OCI-LY7 (cell line): ENCODE measurements around the gene NOS2. TPM values are rescaled to one million over a fixed set of nuclear protein-coding genes. Genes with fewer than 3 reads are reported as not detected.

Source experiments
- BruUV-seq: library from RNA; stranded (reverse); fragments of 400-500 nt; replicated peaks from 2 replicates; lab custom pipeline; 2021; lab: Mats Ljungman, UMichigan
- CTCF ChIA-PET: fragments of 300-600 bp; sonication (Branson Sonifier 250); formaldehyde crosslinking; loops from one replicate; lab custom pipeline; 2022; ENCODE audit warnings: antibody characterized with exemption; ENCODE audit not compliant: unreplicated experiment; lab: Charles Lee
- POLR2A ChIA-PET: fragments of 300-600 bp; sonication (Branson Sonifier 250); formaldehyde crosslinking; loops from one replicate; lab custom pipeline; 2022; ENCODE audit warnings: antibody characterized with exemption; lab: Charles Lee
- DNase-seq: peaks from one replicate; pipeline ENCODE4 v3.0.0-alpha.2; 2015; ENCODE audit warnings: low spot score
- H2AFZ ChIP-seq: fragments of 200-600 bp; sonication (generic), shearing (Covaris generic); 2 replicates; pipeline ENCODE4 v1.6.1; 2014; ENCODE audit warnings: mild to moderate bottlenecking, antibody characterized with exemption, low read length, moderate library complexity
- H3K27ac ChIP-seq: fragments of 200-600 bp; sonication (generic); 2 replicates; pipeline ENCODE4 v1.5.1; 2014; ENCODE audit warnings: mixed run types, low read depth, mild to moderate bottlenecking, moderate library complexity, low read length, inconsistent platforms; ENCODE audit not compliant: poor library complexity, severe bottlenecking
- H3K36me3 ChIP-seq: fragments of 200-600 bp; sonication (generic); 2 replicates; pipeline ENCODE4 v1.6.1; 2014; ENCODE audit warnings: mild to moderate bottlenecking, antibody characterized with exemption, low read length, moderate library complexity, mixed read lengths; ENCODE audit not compliant: insufficient read depth
- H3K4me1 ChIP-seq: fragments of 200-600 bp; sonication (generic); 2 replicates; pipeline ENCODE4 v1.5.1; 2014; ENCODE audit warnings: mild to moderate bottlenecking, low read length; ENCODE audit not compliant: insufficient read depth, poor library complexity, severe bottlenecking
- H3K4me2 ChIP-seq: fragments of 200-600 bp; sonication (generic); 2 replicates; pipeline ENCODE4 v1.6.1; 2014; ENCODE audit warnings: mild to moderate bottlenecking, low read length
- H3K4me3 ChIP-seq: fragments of 200-600 bp; sonication (generic); 2 replicates; pipeline ENCODE4 v1.5.1; 2014; ENCODE audit warnings: mild to moderate bottlenecking, low read depth, low read length; ENCODE audit not compliant: poor library complexity, severe bottlenecking
- H3K79me2 ChIP-seq: fragments of 200-600 bp; sonication (generic); 2 replicates; pipeline ENCODE4 v1.6.1; 2016; ENCODE audit warnings: low read depth, mild to moderate bottlenecking, low read length, moderate library complexity, mixed read lengths; ENCODE audit not compliant: insufficient read depth
- H3K9me2 ChIP-seq: fragments of 200-600 bp; sonication (generic); 2 replicates; pipeline ENCODE4 v1.6.1; 2016; ENCODE audit warnings: mild to moderate bottlenecking, low read length, mixed read lengths; ENCODE audit not compliant: insufficient read depth
- H3K9me3 ChIP-seq: fragments of 200-600 bp; sonication (generic); 2 replicates; pipeline ENCODE4 v1.6.1; 2014; ENCODE audit warnings: mild to moderate bottlenecking, mixed run types, low read length, mixed read lengths
- H4K20me1 ChIP-seq: fragments of 200-600 bp; sonication (generic); 2 replicates; pipeline ENCODE4 v1.6.1; 2014; ENCODE audit warnings: mild to moderate bottlenecking, antibody characterized with exemption, low read length, moderate library complexity, mixed read lengths; ENCODE audit not compliant: insufficient read depth
- CTCF ChIP-seq: fragments of 200-600 bp; sonication (generic); conservative IDR thresholded peaks from 2 replicates; pipeline ENCODE4 v1.5.1; 2014; ENCODE audit warnings: mild to moderate bottlenecking, antibody characterized with exemption, low read length, moderate library complexity, mixed read lengths
- EZH2phosphoT487 ChIP-seq: fragments of 200-600 bp; sonication (generic); IDR thresholded peaks from 2 replicates; pipeline ENCODE4 v1.6.1; 2018; ENCODE audit warnings: low read depth, borderline replicate concordance, mild to moderate bottlenecking, mixed run types, antibody characterized with exemption, low read length, moderate library complexity, mixed read lengths
- intact Hi-C: fragments of 100-400 bp; cut with micrococcal nuclease; formaldehyde crosslinking; loops from one replicate; pipeline ENCODE4 v1.10.0; 2022; ENCODE audit not compliant: unreplicated experiment
- total RNA-seq, 2 experiments: library from RNA; depleted of rRNA in 1 of 2; stranded (reverse); fragments of >200 nt in 1 of 2; shearing (Covaris generic) in 1 of 2; gene quantifications; 2 replicates each; pipeline ENCODE4 v1.2.3, GENCODE V29; 2014 to 2022

NOS2 gene
- total RNA-seq, 2 experiments from 2014 or later = not detected

GRCh38 chr17:27810902-27811557 lies 10.7 kb upstream of the NOS2 start:
- CTCF ChIA-PET = no interaction called here
- BruUV-seq = no TSS peak
- H3K27ac ChIP-seq = no peak overlapping the region
- TF ChIP-seq CTCF = no peak
- TF ChIP-seq EZH2phosphoT487 = no peak
- H4K20me1 ChIP-seq = no peaks in the 10 kb centered on the region
- H3K4me2 ChIP-seq = no peak overlapping the region
- intact Hi-C loops = no loop called here
- H2AFZ ChIP-seq = no peak overlapping the region
- DNase-seq = no peak
- H3K9me2 ChIP-seq = no peaks in the 10 kb centered on the region
- POLR2A ChIA-PET = no interaction called here
- no peaks in the 10 kb centered on the region for H3K9me3 ChIP-seq
- H3K36me3 ChIP-seq = no peaks in the 10 kb centered on the region
- H3K4me3 ChIP-seq = no peak overlapping the region
- peaks cover 4% of the 10 kb centered on the region for H3K4me1 ChIP-seq
- no peaks in the 10 kb centered on the region for H3K79me2 ChIP-seq

- Histone ChIP-seq H3K9me2 (no peaks in the 10 kb centered on the region), H3K36me3 (no peaks in the 10 kb centered on the region), H3K27ac (no peak overlapping the region), H3K9me3 (no peaks in the 10 kb centered on the region), H4K20me1 (no peaks in the 10 kb centered on the region), H3K79me2 (no peaks in the 10 kb centered on the region), H3K4me2 (no peak overlapping the region), H2AFZ (no peak overlapping the region), H3K4me1 (peaks cover 11% of the 10 kb centered on the region), H3K4me3 (no peak overlapping the region)
- intact Hi-C loops = no loop called here
- POLR2A ChIA-PET = no interaction called here
- DNase-seq = no peak
- CTCF ChIA-PET = no interaction called here
- no peak for TF ChIP-seq EZH2phosphoT487
- TF ChIP-seq CTCF = no peak
- no TSS peak for BruUV-seq
Observed at GRCh38 chr17:27810211-27810901, 10.0 kb upstream of the NOS2 start.

GRCh38 chr17:27809555-27809954 lies 9.2 kb upstream of the NOS2 start:
- Histone ChIP-seq H3K4me2 (no peak overlapping the region), H3K4me3 (no peak overlapping the region), H3K27ac (no peak overlapping the region), H2AFZ (no peak overlapping the region), H3K4me1 (peaks cover 13% of the 10 kb centered on the region), H3K36me3 (no peaks in the 10 kb centered on the region), H3K9me2 (no peaks in the 10 kb centered on the region), H3K9me3 (no peaks in the 10 kb centered on the region), H3K79me2 (no peaks in the 10 kb centered on the region), H4K20me1 (no peaks in the 10 kb centered on the region)
- no TSS peak for BruUV-seq
- intact Hi-C loops = no loop called here
- POLR2A ChIA-PET = no interaction called here
- TF ChIP-seq CTCF = no peak
- TF ChIP-seq EZH2phosphoT487 = no peak
- CTCF ChIA-PET = no interaction called here
- DNase-seq = no peak
